OCI-LY3 (cell line): Measurements from ENCODE around the gene ZNF487.

ENCODE experiments used
- CTCF ChIP-seq: fragments of 200-600, 300-600 bp; sonication (generic); IDR thresholded peaks from 2 replicates; pipeline ENCODE4 v1.5.1; 2014; ENCODE audit warnings: antibody characterized with exemption, low read length, low read depth
- EZH2phosphoT487 ChIP-seq: fragments of 200-600 bp; shearing (Covaris generic); IDR thresholded peaks from 2 replicates; pipeline ENCODE4 v1.6.1; 2018; ENCODE audit warnings: antibody characterized with exemption, mixed run types, low read depth

GRCh38 chr10:43444323-43444722 is 7.4 kb downstream of the ZNF487 start:
- TF ChIP-seq CTCF = no peak
- no peak for TF ChIP-seq EZH2phosphoT487
